KOPT-K1 (cell line): ENCODE results near the gene CUX1.

Source experiments
- H3K27ac ChIP-seq: fragments of 200-600 bp; sonication (generic); 2 replicates; pipeline ENCODE4 v1.5.1; 2016; ENCODE audit warnings: antibody characterized with exemption, mild to moderate bottlenecking, low read depth, low read length; ENCODE audit not compliant: poor library complexity, severe bottlenecking
- H3K36me3 ChIP-seq: fragments of 200-600 bp; sonication (generic); 2 replicates; pipeline ENCODE4 v1.5.1; 2017; ENCODE audit warnings: antibody characterized with exemption, mild to moderate bottlenecking, low read length, moderate library complexity; ENCODE audit not compliant: insufficient read depth
- H3K9me3 ChIP-seq: fragments of 200-600 bp; sonication (generic); 2 replicates; pipeline ENCODE4 v1.5.1; 2017; ENCODE audit warnings: antibody characterized with exemption, low read length, mild to moderate bottlenecking; ENCODE audit not compliant: insufficient read depth, poor library complexity, severe bottlenecking

Gene CUX1

DNA sequence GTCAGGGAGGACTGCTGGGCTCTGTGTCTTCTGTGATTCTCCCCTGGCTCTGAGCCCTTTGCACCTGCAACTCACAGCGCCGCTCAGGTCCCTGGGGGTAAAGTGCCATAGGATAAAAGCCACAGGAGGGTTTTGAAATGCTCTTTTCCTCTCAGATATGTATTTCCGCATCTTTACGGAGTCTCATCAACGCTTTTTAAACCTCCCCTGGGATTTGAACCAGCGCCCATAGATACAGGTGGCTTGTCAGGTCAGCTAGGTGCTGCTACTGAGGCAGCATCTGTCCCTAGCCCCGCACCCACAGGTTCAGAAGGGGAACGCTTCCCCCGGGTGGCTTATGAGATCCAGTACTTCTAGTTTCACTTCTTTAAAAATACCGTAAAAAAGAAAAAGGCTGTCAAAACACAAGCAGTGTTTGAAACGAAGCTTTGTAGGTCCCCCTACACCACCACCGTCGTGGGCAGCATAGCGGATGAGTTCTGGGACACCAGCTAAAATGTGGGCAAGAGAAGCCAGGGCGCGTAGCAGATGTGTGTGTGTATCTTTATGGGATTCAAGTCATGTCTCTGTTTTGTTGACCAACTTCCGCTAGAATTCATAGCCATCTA lies 173.5 kb downstream of the CUX1 start:
- H3K9me3 ChIP-seq, result no peaks in the 10 kb centered on the region
- no peaks in the 10 kb centered on the region for H3K36me3 ChIP-seq
- peak overlapping the region; percentile 88 for H3K27ac ChIP-seq

DNA sequence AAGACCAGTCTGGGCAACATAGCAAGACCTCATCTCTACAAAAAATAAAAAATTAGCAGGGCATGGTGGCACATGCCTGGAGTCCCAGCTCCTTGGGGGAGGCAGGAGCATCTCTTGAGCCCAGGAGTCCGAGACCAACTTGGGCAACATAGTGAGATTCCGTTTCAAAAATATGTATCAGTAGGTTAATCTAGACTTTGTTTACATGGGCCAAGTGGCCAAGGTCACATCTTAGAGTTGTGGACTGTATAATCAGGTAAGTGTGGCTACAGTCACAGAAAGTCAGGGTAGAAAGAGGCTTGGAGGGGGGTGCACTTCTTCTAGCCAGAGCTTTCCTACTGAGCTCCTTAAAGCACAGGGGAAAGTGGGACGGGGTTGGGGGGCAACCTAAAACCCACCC lies 174.4 kb downstream of the CUX1 start:
- H3K27ac ChIP-seq, result peak overlapping the region; percentile 88
- no peaks in the 10 kb centered on the region for H3K9me3 ChIP-seq
- H3K36me3 ChIP-seq, result no peaks in the 10 kb centered on the region

DNA sequence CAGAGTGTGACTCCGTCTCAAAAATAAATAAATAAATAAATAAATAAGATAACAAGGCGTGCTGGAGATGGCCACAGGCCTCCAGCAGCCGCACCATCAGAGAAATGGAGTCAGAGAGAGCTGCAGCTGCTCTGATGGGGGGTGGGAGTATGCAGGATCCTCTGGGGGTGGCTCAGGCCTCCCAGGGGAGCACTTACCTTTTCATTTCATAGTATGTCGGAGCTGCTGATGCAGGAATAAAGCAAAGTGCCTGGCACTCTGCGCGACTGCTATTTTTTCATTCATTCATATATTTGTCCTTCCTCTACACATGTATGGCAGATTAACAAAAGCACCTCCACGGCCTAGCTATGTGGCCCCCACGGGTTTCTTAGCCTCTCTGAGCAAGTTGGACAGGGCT lies 175.9 kb downstream of the CUX1 start:
- Histone ChIP-seq H3K9me3 (no peaks in the 10 kb centered on the region), H3K36me3 (no peaks in the 10 kb centered on the region), H3K27ac (peak overlapping the region; percentile 77)

DNA sequence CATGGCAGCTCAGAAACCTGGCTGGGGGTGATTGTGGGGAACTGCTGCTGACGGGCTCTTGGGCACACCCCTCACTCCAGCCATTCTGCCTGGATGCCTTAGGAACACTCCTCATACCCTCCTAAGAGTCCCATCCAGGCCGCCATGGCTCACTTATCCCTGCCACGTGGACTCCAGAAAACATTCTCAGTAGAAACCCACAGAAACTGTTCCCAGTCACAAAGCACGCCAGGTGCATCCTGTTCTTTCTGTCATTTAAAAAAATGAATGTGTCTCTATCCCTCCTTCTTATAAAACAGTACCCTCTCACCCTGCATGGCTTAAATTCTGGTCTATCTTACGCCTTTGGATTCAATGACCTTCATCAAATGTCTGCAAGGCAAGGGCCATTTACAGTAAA lies 177.7 kb downstream of the CUX1 start:
- Histone ChIP-seq H3K9me3 (no peaks in the 10 kb centered on the region), H3K27ac (peak overlapping the region; percentile 77), H3K36me3 (no peaks in the 10 kb centered on the region)

DNA sequence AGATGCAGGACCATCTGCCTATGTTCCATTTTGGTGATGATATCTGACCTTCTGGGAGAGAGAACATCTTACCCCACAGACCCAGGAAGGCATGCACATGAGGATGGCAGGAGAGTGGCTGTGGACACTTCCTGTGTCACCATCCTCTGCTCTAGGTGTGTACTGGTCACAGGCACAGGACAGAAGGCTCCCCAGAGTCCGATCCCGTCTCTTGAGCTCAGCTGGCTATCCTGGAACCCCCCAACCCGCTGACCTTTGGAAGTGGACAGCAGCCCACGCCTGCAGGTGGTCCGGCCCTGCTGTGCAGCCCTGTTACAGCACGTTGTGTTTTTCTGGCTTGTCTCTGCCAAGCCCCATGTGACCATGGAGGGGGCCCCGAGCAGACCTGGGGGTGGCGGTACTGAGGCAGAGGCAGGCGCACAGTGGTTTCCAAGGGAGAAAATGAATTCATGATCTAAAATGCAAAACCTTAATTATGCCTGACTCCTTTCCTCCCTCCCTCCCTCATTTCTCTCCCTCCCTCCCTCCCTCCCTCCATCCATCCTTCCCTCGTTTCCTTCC lies 178.8 kb downstream of the CUX1 start:
- Histone ChIP-seq H3K9me3 (no peaks in the 10 kb centered on the region), H3K27ac (peak overlapping the region; percentile 77), H3K36me3 (no peaks in the 10 kb centered on the region)

DNA sequence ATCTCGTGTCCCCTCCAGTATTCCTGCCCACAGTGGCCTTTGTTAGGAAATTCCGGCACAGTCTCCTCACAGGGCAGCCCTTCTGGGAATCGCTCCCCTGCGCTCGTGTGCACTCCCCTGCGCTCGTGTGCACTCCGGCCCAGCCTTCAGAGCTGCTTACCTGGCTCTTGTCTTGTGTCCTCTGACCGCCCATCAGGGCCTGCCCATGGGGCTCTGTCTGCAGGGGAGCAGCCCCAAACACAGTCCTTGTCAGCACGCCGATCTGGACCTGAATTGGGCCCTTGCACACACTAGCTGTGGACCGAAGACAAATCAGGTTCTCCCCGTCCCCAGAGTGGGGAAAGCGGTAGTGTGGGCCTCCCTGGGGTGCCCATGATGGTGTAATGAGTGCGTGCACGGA lies 179.4 kb downstream of the CUX1 start:
- Histone ChIP-seq H3K27ac (peak overlapping the region; percentile 77), H3K9me3 (no peaks in the 10 kb centered on the region), H3K36me3 (no peaks in the 10 kb centered on the region)

DNA sequence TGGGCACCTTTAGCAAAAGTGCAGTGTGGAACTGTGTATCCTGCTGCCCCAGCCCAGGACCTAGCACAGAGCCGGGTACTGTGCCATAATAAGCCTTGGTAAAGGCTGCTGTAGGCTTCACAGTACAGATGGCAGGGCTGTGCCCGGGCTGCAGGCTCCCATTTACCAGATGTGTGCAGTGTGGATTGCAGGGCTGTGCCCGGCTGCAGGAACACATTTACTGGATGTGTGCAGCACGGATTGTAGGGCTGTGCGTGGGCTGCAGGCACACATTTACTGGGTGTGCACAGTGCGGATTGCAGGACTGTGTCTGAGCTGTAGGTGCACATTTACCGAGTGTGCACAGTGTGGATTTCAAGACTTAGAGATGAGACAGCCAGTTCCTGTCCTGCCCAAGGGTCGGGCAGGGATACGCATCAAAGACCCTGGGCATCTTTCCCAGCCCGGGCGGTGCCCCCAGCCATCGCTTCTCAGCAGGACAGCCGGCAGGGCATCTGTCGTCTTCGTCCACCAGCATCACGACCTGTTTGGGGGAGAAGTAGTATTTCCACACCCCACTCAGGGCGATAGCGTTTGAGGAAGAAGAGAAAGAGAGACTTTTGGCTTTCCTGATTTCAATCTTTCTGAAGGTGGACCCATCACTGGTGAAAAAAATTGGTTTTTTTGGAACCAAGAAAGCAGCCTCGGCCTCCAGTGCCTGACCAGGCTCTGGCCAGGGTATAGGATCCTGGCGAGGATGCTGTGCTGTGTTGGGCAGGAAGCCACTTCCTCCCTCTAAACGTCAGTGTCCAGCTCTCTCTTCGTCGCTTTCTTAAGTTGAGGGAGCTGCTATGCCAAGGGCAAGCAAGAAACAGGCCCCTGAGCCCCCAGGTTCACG lies 180.8 kb downstream of the CUX1 start:
- Histone ChIP-seq H3K27ac (peak overlapping the region; percentile 77), H3K36me3 (no peaks in the 10 kb centered on the region), H3K9me3 (no peaks in the 10 kb centered on the region)

DNA sequence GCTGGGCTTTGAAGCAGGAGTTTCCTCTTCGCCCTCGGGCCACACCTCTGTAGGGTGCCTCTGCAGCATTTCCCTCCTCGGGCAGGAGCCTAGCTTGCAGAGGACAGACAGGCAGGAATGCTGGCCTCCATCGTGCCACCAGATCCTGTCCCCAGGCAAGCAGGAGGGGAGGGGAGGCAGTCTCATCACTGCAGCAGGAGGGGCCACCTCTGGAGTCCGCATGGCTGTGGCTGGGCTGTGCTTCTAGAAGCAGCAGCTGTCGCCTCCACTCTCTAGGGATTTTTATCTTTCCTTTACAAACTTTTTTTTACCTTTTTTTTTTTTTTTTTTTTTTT lies 181.4 kb downstream of the CUX1 start:
- H3K9me3 ChIP-seq, result no peaks in the 10 kb centered on the region
- H3K36me3 ChIP-seq, result no peaks in the 10 kb centered on the region
- peak overlapping the region; percentile 77 for H3K27ac ChIP-seq

DNA sequence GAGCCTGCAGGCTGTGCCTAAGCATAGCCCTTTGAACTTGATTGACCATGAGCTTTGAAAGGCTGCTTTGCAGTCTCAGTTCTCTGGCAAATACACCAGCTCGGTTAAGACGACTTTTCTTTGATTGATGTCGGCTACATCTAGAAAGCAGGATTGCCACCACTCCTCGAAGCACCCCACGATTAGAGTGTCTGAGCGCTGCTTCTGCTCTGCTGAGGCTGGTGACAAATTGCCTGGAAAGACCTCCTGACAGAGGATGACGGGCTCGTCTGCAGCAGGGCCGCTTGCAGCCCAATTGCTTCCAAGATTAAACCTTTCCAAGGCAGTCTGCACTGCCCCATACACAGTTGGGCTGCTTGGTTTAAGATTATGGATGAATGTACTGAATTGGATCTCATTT lies 182.0 kb downstream of the CUX1 start:
- Histone ChIP-seq H3K27ac (peak overlapping the region; percentile 77), H3K9me3 (no peaks in the 10 kb centered on the region), H3K36me3 (no peaks in the 10 kb centered on the region)

DNA sequence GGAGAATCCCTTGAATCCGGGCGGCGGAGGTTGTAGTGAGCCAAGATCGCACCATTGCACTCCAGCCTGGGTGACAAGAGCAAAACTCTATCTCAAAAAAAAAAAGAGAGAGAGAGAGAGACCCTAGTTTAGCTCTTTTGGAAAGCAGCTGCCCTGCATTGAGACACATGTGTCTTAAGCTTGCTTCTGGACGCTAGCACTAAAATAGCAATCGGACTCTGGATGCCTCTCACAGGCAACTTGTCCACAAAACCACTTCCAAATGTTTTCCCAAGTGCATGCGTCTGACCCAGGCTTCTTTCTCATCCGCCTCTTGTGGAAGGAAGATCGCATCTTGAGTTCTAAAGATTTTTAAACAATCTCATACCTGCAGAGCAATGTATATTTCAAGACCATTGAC lies 182.7 kb downstream of the CUX1 start:
- Histone ChIP-seq H3K27ac (no peak overlapping the region), H3K9me3 (no peaks in the 10 kb centered on the region)

DNA sequence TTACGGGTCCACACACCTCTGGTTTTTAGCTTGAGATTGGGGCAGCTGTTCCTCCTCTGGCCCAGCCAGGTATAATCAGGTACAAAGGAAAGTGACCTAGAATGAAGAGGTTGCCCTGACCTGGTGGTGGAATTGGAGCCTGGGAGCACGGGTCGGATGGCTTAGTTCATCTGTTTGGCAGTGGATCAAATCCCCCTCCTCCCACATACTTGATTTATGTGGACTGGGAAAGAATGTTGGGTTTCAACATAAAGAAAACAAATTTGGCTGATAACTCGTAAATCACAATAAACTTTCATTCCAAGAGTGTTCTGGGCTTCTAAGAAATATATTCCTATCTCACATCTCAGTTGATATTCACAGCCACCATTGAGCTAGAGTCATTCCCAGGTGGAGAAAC lies 186.8 kb downstream of the CUX1 start:
- H3K36me3 ChIP-seq, result no peaks in the 10 kb centered on the region
- H3K27ac ChIP-seq, result no peak overlapping the region
- no peaks in the 10 kb centered on the region for H3K9me3 ChIP-seq

More for the DNA sequence above, 182.7 kb downstream of the CUX1 start:
- H3K36me3 ChIP-seq, result no peaks in the 10 kb centered on the region

DNA sequence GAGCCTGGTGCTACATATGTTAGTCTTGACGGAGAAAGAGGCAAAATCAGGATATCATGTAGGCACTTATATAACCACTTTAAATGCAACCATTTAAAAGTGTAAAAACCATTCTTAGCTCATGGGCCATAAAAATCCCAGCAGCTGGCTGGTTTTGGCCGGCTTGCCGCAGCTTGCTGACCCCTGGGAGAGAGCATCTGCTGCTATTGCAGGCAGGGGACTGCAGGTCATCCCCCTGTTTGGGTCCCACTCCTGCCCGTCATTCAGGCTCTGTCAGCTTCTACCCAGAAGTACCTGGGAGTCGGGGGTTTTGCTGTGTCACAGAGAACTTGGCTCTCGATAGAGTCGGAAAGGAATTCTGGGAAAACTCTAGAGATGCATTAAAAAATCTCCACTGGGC lies 187.4 kb downstream of the CUX1 start:
- Histone ChIP-seq H3K9me3 (no peaks in the 10 kb centered on the region), H3K36me3 (no peaks in the 10 kb centered on the region), H3K27ac (no peak overlapping the region)

DNA sequence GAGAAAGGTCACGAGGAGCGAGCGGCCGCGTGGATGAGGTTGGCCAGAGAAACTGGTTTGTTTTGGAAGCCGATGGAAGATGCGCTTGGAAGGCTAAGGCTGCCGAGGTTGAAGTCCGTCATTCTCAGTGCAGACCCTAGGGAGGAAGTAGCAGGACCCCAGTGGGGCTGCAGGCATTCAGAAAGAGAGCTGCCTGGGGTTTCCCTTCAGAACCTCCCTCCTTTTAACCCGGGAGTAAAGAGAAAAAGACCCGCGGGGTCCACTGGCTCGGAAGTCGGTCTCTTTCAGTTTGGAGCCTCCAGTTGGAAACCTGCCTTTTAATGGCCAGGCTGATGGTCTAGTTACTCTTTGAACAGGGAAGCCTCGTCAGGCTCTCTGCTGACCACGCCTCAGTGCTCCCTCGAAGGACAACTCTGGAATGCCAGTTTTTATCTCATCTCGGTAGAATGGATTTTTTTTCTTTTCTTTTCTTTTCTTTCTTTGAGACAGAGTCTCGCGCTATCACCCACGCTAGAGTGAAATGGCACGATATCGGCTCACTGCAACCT lies 188.6 kb downstream of the CUX1 start:
- H3K9me3 ChIP-seq, result no peaks in the 10 kb centered on the region
- H3K27ac ChIP-seq, result no peak overlapping the region

DNA sequence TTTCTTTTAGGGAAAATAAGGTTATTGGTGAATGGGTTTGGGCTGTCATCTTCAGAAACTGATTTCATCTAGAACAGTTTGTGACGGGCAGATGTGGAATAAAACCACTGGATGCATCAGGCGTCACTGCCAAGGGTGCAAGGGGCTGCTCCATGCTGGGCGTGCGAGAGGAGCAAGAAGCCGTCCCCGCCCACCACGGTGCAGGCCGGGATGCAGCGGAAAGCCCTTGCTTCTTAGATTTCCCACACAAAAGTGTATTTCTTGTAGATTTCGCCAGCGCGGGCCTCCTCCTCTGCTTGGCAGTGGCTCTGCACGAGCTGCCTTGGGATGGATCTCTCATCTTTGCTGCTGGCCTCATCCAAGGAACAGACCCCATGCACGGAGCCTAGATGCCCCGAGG lies 189.3 kb downstream of the CUX1 start:
- Histone ChIP-seq H3K9me3 (no peaks in the 10 kb centered on the region), H3K27ac (no peak overlapping the region), H3K36me3 (no peaks in the 10 kb centered on the region)

More for the DNA sequence above, 188.6 kb downstream of the CUX1 start:
- no peaks in the 10 kb centered on the region for H3K36me3 ChIP-seq

DNA sequence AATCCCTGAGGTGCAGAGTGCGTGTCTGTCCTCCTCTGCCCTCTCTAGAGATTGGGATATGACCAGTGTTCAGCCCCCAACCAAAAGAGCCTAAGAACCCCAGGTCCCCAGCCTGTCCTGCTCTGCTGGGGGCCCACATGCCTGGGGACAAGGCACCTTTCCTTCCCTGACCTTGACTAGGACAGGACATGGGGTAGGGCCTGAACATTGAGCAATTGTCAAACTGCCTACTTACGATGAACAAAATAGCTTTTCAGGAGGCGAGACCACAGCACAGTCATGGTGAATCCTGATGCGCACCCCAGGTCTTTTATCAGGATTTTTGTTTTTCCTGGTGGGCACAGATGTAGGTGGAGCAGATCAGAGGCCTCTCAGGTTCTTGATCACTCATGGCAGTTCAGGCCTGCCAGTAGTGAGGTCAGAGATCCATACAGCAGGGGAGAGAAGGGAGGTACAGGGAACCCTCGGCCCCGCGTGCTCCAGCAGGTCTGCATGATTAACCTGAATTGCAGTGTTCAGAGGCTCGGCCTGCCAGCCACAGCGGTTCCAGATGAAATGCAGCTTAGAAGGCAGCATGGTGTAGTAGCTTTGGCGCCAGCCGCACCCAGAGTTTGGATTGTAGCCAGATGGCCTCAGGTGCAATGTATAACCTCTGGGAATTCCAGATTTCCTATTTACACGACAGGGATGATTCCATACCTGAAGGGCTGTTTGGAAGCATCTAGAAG lies 191.3 kb downstream of the CUX1 start:
- H3K9me3 ChIP-seq, result no peaks in the 10 kb centered on the region
- H3K36me3 ChIP-seq, result 0 out of 2 replicates have a peak, but pooled peaks cover 1% of the 10 kb centered on the region
- H3K27ac ChIP-seq, result peak overlapping the region; percentile 23
